BE2C (cell line): ENCODE results near the gene GMPPB.

ENCODE experiments used
- DNase-seq: peaks from one replicate; pipeline ENCODE4 v3.0.0-alpha.2; 2020
- H3K27me3 ChIP-seq: fragments of 250-450 bp; sonication (Bioruptor Pico); 2 replicates; pipeline ENCODE4 v1.5.1; 2020; ENCODE audit warnings: mild to moderate bottlenecking
- H3K36me3 ChIP-seq: fragments of 250-450 bp; sonication (Bioruptor Pico); 2 replicates; pipeline ENCODE4 v1.5.1; 2020; ENCODE audit warnings: mild to moderate bottlenecking
- H3K4me1 ChIP-seq: fragments of 250-450 bp; sonication (Bioruptor Pico); 2 replicates; pipeline ENCODE4 v1.5.1; 2020
- H3K4me3 ChIP-seq: 2 replicates; pipeline ENCODE4 v1.5.1; 2011; ENCODE audit warnings: low read depth, low read length
- H3K9me3 ChIP-seq: fragments of 250-450 bp; sonication (Bioruptor Pico); 2 replicates; pipeline ENCODE4 v1.5.1; 2020
- CTCF ChIP-seq: IDR thresholded peaks from 2 replicates; pipeline ENCODE4 v1.5.1; 2012; ENCODE audit warnings: mild to moderate bottlenecking, low read depth, low read length

Gene GMPPB

GRCh38 chr3:49763981-49764380, 40.2 kb upstream of the GMPPB start:
- no peak for TF ChIP-seq CTCF
- no peaks in the 10 kb centered on the region for H3K27me3 ChIP-seq

DNA sequence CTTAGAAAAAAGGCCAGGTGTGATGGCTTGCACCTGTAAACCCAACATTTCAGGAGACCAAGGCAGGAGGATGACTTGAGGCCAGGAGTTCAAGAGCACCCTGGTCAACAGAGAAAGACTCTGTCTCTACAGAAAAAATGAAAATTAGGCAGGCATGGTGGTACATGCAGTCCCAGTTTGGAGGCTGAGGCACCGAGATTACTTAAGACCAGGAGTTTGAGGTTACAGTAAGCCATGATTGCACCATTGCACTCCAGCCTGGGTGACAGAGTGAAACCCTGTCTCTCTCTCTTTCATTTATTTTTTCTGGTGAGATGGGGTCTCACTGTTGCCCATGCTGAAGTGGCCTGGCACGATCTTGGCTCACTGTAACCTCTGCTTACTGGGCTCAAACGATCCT, 37.9 kb upstream of the GMPPB start:
- H3K36me3 ChIP-seq: no peaks in the 10 kb centered on the region
- DNase-seq: no peak

More at GRCh38 chr3:49763981-49764380, 40.2 kb upstream of the GMPPB start:
- H3K4me3 ChIP-seq: no peak overlapping the region
- no peaks in the 10 kb centered on the region for H3K36me3 ChIP-seq
- H3K9me3 ChIP-seq: no peaks in the 10 kb centered on the region
- no peaks in the 10 kb centered on the region for H3K4me1 ChIP-seq
- no peak for DNase-seq

DNA sequence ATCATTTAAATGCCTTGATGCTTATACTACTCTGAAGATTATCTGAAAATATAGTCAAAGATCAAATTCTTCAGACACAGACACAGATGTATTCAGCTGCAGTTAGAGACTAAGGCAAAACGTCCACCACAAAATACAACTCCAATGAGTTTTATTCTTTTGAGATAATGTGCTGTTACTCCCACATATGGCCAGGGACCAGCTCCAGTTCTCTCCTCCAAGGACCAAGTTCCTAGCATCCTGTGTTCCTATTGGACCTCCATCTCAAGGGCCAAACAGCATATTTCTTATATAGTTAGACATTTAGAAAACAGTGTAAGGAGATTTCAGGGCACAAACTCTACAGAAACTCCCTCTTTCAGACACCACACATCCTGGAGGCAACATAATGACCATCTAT, 35.5 kb upstream of the GMPPB start:
- no peaks in the 10 kb centered on the region for H3K9me3 ChIP-seq
- no peaks in the 10 kb centered on the region for H3K36me3 ChIP-seq

More for the DNA sequence above, 37.9 kb upstream of the GMPPB start:
- TF ChIP-seq CTCF: no peak
- no peaks in the 10 kb centered on the region for H3K4me1 ChIP-seq
- no peaks in the 10 kb centered on the region for H3K9me3 ChIP-seq
- H3K27me3 ChIP-seq: no peaks in the 10 kb centered on the region
- H3K4me3 ChIP-seq: no peak overlapping the region

DNA sequence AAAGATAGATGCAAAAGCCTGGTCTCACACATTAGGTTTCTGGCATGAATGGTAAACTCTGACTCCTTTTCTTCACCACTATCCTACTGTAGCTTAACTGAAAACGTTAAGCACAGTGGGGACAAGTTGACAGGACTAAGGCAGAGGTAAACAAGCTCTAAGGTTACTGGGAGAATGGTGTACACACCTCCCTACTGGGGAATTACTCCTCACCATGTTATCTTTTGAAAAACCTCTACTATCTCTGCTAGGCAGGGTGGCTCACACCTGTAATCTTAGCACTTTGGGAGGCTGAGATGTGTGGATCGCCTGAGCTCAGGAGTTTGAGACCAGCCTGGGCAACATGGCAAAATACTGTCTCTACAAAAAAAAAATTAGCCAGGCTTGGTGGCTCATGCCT, 33.4 kb upstream of the GMPPB start:
- Histone ChIP-seq H3K4me3 (no peak overlapping the region), H3K9me3 (no peaks in the 10 kb centered on the region), H3K4me1 (no peaks in the 10 kb centered on the region), H3K27me3 (no peaks in the 10 kb centered on the region), H3K36me3 (no peaks in the 10 kb centered on the region)
- no peak for TF ChIP-seq CTCF
- DNase-seq: no peak

More for the DNA sequence above, 35.5 kb upstream of the GMPPB start:
- DNase-seq: no peak
- no peak for TF ChIP-seq CTCF
- Histone ChIP-seq H3K4me1 (no peaks in the 10 kb centered on the region), H3K27me3 (no peaks in the 10 kb centered on the region), H3K4me3 (no peak overlapping the region)

DNA sequence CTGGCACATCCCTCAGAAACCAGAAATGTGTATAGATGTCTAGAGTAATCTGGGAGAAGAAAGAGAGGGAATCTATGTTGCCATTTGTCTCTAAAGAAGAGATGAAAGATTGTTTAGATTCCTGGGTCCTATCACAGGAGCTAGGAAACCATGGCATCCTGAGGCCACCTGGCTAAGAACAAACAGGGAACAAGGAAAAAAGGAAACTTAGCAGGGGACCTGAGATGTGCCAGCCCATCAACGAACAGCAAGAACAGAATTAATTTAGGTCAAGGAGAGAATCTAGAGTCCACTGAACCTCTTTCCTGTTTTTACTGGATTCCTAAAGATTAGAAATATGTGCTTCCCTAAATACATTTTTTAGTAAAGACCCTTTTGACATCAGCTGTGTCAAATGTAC, 32.3 kb upstream of the GMPPB start:
- Histone ChIP-seq H3K36me3 (no peaks in the 10 kb centered on the region), H3K9me3 (no peaks in the 10 kb centered on the region), H3K27me3 (no peaks in the 10 kb centered on the region), H3K4me1 (no peaks in the 10 kb centered on the region), H3K4me3 (no peak overlapping the region)
- DNase-seq: no peak
- TF ChIP-seq CTCF: no peak

DNA sequence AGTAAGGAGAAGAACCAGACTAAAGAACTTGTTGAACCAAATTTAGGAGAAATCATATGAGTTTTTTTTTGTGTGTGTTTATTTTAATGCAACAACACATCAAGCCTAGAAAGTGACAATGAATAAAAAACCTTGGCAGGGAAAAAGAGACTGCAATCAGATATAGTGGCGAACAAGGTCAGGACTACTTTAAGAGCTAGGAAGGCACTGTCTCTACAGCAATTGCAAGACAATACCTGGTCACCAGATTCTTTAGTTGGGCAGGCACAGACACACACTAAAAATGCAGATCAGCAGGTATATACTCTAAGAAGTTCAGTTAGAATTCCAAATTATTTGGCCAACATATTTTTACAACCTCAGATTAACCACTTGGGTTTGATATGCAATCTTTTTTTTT, 30.8 kb upstream of the GMPPB start:
- Histone ChIP-seq H3K9me3 (no peaks in the 10 kb centered on the region), H3K27me3 (no peaks in the 10 kb centered on the region), H3K4me1 (no peaks in the 10 kb centered on the region), H3K4me3 (no peak overlapping the region), H3K36me3 (no peaks in the 10 kb centered on the region)
- DNase-seq: no peak
- no peak for TF ChIP-seq CTCF
